ENCODE data around the gene CAPN5.
"Not testable (repeated sequence)": the region's sequence is repeated elsewhere in the genome, so short reads cannot be mapped to it uniquely, and the experiment has no call there.

CAPN5 gene

GRCh38 chr11:77066229-77067042, at the start of gene CAPN5:
TSS of gene CAPN5 (plus strand) at chr11:77066971. CDS start at chr11:77084887, 17,916 bp downstream.
- DNase-seq: peak; percentile 65

DNA sequence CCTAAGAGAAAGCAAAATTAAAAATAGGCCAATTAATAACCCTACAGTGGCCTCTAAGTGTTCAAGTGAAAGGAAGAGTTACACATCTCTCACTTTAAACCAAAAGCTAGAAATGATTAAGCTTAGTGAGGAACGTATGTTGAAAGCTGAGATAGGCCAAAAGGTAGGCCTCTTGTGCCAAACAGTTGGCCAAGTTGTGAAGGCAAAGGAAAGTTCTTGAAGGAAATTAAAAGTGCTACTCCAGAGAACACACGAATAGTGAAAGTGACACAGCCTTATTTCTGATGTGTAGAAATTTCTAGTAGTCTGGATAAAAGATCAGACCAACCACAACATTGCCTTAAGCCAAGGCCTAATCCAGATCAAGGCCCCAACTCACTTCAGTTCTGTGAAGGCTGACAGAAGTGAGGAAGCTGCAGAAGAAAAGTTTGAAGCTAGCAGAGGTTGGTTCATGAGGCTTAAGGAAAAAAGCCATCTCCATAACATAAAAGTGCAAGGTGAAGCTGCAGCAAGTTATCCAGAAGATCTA, 48.3 kb upstream of the CAPN5 start:
- not testable (repeated sequence) for DNase-seq

GRCh38 chr11:77019976-77020595, 46.7 kb upstream of the CAPN5 start:
- DNase-seq: no peak

DNA sequence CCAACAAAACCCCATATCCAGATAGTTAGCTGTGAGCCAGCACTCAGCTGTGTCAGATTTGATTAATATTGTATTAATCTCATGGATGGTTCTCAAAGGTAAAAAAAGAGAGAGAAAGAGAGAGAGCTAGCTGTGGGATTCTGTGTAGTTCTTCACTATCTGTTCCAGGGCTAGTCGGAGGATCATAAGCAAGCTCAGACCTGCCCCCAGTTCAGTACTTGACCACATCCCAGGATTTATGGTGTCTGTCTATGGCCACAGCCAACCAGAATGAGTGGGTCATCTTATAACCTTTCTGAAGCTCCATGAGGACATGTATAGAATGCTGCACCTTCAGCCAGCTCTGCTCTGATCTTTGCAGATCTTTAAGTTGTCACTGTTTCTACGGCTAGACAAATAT, 46.0 kb upstream of the CAPN5 start:
- DNase-seq: no peak

DNA sequence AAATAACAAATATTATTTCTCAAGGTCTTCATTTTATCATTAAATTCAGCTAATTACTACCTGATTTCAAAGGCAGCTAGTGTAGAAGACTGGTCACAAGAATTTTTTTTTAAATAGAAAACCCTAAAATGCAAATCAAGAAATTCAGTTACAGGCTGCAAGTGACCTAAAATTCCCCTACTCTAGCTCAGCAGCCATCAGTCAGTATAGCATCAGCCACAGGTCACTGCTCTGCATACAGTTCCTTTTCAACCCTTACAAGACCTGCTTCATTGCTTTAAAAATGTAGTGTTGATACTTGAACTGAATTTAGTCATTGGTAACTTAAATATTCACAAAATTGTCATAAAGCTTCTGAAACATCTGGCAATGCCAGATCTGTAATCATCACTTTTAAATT, 42.0 kb upstream of the CAPN5 start:
- no peak for DNase-seq

DNA sequence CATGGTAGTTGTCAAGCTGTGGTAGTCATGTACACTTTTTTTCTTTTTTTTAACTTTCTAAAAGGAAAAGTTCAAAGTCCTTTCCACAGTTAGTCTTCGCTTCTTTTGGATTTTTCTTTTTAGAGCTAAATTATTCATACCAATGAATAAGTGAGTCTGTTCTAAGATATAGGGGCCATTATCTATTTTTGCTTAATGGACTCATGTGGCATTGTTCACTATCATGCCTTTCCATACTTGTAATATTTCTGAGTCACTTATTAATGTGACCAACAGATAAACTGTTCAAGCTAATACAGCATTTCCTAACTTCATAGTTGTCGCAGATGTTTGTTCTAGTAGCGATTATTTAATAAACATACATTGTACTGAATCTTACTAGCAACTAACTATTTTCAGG, 40.5 kb upstream of the CAPN5 start:
- no peak for DNase-seq

DNA sequence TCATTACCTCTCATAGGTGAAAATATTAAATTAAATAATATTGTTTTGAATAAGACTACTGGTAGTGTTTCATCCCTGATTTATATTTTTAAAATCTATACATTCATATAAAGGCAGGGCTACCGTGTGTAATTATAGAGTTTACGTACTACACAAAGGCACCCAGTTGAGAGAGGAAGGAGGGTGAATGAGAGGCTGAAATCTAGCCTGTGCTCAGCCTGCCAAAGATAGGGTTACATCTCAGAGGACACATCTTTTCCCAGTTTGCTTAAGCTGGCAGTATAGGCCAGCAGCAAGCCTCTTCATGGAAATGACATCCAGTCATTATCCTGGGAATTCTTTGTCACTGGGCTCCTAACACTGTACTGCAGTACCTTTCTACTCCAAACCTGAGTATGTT, 40.0 kb upstream of the CAPN5 start:
- no peak for DNase-seq

- no peak for DNase-seq
Measured at GRCh38 chr11:77027275-77027674, 39.5 kb upstream of the CAPN5 start.

- no peak for DNase-seq
Measured at GRCh38 chr11:77029829-77030228, 36.9 kb upstream of the CAPN5 start.

GRCh38 chr11:77030834-77031414, 35.8 kb upstream of the CAPN5 start:
- DNase-seq: no peak

GRCh38 chr11:77031599-77031998, 35.2 kb upstream of the CAPN5 start:
- DNase-seq: no peak

- DNase-seq: no peak
Measured at GRCh38 chr11:77035039-77035438, 31.7 kb upstream of the CAPN5 start.

- no peak for DNase-seq
Measured at GRCh38 chr11:77035580-77035979, 31.2 kb upstream of the CAPN5 start.

DNA sequence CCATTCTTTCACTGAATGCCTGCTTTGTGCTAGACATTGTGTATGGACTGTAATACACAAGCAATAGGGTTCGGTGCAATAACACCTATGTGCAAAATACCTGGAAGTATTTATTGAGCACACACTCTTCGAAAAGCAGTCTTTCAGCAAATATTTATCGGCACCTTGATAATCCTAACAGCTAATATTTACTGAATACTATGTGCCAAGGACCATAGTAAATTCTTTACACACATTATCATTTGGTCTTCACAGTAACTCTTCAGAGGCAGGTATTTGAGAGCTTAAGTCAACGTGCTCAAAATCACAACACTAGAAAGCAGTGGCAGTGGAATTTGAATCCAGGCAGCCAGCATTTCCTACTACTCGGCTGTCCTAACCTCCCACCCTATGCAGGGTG, 30.4 kb upstream of the CAPN5 start:
- DNase-seq: no peak

GRCh38 chr11:77037057-77037456, 29.7 kb upstream of the CAPN5 start:
- no peak for DNase-seq

DNA sequence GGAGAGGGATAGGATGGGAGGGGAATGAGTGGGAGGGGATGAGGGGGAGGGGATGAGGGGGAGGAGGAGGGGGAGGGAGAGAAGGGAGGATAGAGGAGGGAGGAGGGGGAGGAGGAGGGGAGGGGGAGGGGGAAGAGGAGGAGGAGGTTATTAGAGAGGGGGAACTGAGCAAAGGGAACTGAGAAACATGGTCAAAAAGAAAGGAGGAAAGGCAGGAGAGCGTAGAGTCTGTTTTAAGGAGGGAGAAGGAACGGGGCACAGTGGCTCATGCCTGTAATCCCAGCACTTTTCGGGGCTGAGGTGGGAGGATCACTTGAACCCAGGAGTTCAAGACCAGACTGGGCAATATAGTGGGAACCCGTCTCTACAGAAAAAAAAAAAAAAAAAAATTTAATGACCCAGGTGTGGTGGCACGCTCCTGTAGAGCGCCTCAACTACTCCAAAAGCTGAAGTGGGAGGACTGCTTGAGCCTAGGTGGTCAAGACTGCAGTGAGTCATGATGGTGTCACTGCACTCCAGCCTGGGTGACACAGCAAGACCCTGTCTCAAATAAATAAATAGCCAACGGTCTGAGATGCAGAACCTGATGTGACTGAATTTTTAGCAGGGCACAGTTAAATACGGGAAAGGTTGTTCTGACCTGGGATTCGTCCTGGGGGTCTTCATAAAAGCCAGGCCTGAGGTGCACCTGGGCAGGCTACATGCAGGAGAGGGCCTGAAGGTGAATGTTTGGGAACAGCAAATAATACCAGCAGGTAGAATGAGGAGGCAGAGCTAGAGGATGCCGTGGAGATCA, 28.5 kb upstream of the CAPN5 start:
- no peak for DNase-seq

- DNase-seq: no peak
Measured at GRCh38 chr11:77038825-77039326, 27.9 kb upstream of the CAPN5 start.

DNA sequence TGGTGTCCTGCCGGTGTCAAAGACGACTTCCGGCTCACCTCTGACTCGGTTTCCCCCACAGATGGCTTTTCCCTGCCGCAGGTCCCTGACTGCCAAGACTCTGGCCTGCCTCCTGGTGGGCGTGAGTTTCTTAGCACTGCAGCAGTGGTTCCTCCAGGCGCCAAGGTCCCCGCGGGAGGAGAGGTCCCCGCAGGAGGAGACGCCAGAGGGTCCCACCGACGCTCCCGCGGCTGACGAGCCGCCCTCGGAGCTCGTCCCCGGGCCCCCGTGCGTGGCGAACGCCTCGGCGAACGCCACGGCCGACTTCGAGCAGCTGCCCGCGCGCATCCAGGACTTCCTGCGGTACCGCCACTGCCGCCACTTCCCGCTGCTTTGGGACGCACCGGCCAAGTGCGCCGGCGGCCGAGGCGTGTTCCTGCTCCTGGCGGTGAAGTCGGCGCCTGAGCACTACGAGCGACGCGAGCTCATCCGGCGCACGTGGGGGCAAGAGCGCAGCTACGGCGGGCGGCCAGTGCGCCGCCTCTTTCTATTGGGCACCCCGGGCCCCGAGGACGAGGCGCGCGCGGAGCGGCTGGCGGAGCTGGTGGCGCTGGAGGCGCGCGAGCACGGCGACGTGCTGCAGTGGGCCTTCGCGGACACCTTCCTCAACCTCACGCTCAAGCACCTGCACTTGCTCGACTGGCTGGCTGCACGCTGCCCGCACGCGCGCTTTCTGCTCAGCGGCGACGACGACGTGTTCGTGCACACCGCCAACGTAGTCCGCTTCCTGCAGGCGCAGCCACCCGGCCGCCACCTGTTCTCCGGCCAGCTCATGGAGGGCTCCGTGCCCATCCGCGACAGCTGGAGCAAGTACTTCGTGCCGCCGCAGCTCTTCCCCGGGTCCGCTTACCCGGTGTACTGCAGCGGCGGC, 27.0 kb upstream of the CAPN5 start:
- no peak for DNase-seq

DNA sequence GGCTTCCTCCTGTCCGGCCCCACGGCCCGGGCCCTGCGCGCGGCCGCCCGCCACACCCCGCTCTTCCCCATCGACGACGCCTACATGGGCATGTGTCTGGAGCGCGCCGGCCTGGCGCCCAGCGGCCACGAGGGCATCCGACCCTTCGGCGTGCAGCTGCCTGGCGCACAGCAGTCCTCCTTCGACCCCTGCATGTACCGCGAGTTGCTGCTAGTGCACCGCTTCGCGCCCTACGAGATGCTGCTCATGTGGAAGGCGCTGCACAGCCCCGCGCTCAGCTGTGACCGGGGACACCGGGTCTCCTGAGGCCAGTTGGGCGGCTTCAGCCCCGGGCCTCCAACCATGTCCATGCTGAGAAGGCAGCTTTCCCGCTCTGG, 26.4 kb upstream of the CAPN5 start:
- no peak for DNase-seq

GRCh38 chr11:77040889-77041288, 25.9 kb upstream of the CAPN5 start:
- DNase-seq: no peak

GRCh38 chr11:77042111-77042726, 24.6 kb upstream of the CAPN5 start:
- no peak for DNase-seq

All from AML-193 (cell line).